Gastrocnemius medialis (tissue), 4 donors: ENCODE results near the gene LRRC4C.

Experiments
- CTCF ChIP-seq, 5 experiments: fragments of 450-650 bp in 3 of 5; fragments of 200-600 bp in 2 of 5; sonication (generic) in 2 of 5; IDR thresholded peaks in 4 of 5; conservative IDR thresholded peaks in 1 of 5; 1 replicate in 4 of 5; 2 replicates in 1 of 5; pipeline ENCODE4 v1.5.1; 2016 to 2019; ENCODE audit warnings: antibody characterized with exemption in 5 of 5, mild to moderate bottlenecking in 3 of 5, moderate library complexity in 3 of 5
- POLR2A ChIP-seq, 2 donors: fragments of 450-650 bp; IDR thresholded peaks; one replicate each; pipeline ENCODE4 v1.6.1; 2017; ENCODE audit warnings: antibody characterized with exemption in 2 of 2, mild to moderate bottlenecking in 2 of 2, moderate library complexity in 2 of 2

DNA sequence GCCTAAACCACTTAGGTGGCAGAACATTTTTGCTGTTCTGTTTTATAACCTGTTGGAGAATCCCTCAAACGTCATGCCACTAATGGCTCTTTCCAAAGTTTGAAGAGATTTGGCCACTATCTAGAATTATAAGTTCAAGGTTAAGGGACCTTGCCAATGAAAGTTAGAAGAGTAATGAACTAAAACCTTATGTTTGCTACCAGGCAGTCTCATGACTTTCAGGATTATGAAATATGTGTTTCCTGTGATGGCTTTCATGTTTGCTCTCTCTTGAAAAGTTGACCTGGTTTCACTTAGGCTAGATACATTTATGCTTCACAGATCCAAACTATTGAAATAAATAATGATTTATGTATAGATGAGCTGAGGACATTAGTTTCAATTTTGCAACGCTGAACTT lies 340.0 kb downstream of the LRRC4C start:
- TF ChIP-seq POLR2A (IDR thresholded peaks at IDR 0.05) (no peak), CTCF (IDR thresholded peaks at IDR 0.05 in 4 of 5, conservative IDR thresholded peaks at IDR 0.05 in 1 of 5) (no peak)
